CD1c-positive myeloid dendritic cell (primary cell): Measurements from ENCODE around the gene DNAH8.
A peak's percentile ranks its signal among the peaks of the same experiment; 100 is the strongest.
"Not testable (repeated sequence)": the region's sequence is repeated elsewhere in the genome, so short reads cannot be mapped to it uniquely, and the experiment has no call there.

ENCODE experiments used
- DNase-seq: peaks from one replicate; pipeline ENCODE4 v3.0.0-alpha.2; 2016; ENCODE audit errors: extremely low spot score

DNAH8 gene

GRCh38 chr6:38750968-38751615 lies 36.0 kb downstream of the DNAH8 start:
- no peak for DNase-seq

GRCh38 chr6:38753707-38754106 lies 38.6 kb downstream of the DNAH8 start:
- no peak for DNase-seq

GRCh38 chr6:38755207-38755606 lies 40.1 kb downstream of the DNAH8 start:
- no peak for DNase-seq

- DNase-seq, result no peak
Observed at GRCh38 chr6:38755874-38756273, 40.8 kb downstream of the DNAH8 start.

GRCh38 chr6:38760097-38760496 lies 45.0 kb downstream of the DNAH8 start:
- DNase-seq, result no peak

GRCh38 chr6:38762848-38763247 lies 47.7 kb downstream of the DNAH8 start:
- no peak for DNase-seq

- DNase-seq, result no peak
Observed at GRCh38 chr6:38767560-38767959, 52.4 kb downstream of the DNAH8 start.

GRCh38 chr6:38773338-38773737 lies 58.2 kb downstream of the DNAH8 start:
- peak; percentile 27 for DNase-seq

GRCh38 chr6:38774929-38775707 lies 60.0 kb downstream of the DNAH8 start:
- DNase-seq, result peak; percentile 79

- DNase-seq, result peak; percentile 61
Observed at GRCh38 chr6:38775870-38776269, 60.8 kb downstream of the DNAH8 start.

GRCh38 chr6:38776515-38776914 lies 61.4 kb downstream of the DNAH8 start:
- DNase-seq, result no peak

- DNase-seq, result no peak
Observed at GRCh38 chr6:38779310-38780062, 64.4 kb downstream of the DNAH8 start.

- no peak for DNase-seq
Observed at GRCh38 chr6:38782616-38783015, 67.5 kb downstream of the DNAH8 start.

- no peak for DNase-seq
Observed at GRCh38 chr6:38783443-38784228, 68.5 kb downstream of the DNAH8 start.

GRCh38 chr6:38784506-38785235 lies 69.6 kb downstream of the DNAH8 start:
- no peak for DNase-seq

GRCh38 chr6:38786486-38786885 lies 71.4 kb downstream of the DNAH8 start:
- no peak for DNase-seq

- no peak for DNase-seq
Observed at GRCh38 chr6:38789256-38789655, 74.1 kb downstream of the DNAH8 start.

- no peak for DNase-seq
Observed at GRCh38 chr6:38792356-38792755, 77.2 kb downstream of the DNAH8 start.

GRCh38 chr6:38794682-38795081 lies 79.6 kb downstream of the DNAH8 start:
- DNase-seq, result no peak

- DNase-seq, result no peak
Observed at GRCh38 chr6:38796006-38796405, 80.9 kb downstream of the DNAH8 start.

GRCh38 chr6:38796437-38796836 lies 81.3 kb downstream of the DNAH8 start:
- not testable (repeated sequence) for DNase-seq
